Upper lobe of left lung (tissue), 4 donors: ENCODE measurements around the gene PPP1R3G.
A peak's percentile ranks its signal among the peaks of the same experiment; 100 is the strongest.

Source experiments
- CTCF ChIP-seq, 6 experiments: fragments of 450-650 bp in 4 of 6; fragments of 200-600 bp in 2 of 6; sonication (generic) in 2 of 6; IDR thresholded peaks; one replicate each; pipeline ENCODE4 v1.5.1; 2016 to 2019; ENCODE audit warnings: antibody characterized with exemption in 6 of 6
- EP300 ChIP-seq, 4 donors: sonication (generic); formaldehyde crosslinking; IDR thresholded peaks; one replicate each; pipeline ENCODE4 v1.5.1; 2017; ENCODE audit warnings: antibody characterized with exemption in 4 of 4, control low read depth in 2 of 4
- POLR2A ChIP-seq, 4 donors: fragments of 450-650 bp; IDR thresholded peaks; one replicate each; pipeline ENCODE4 v1.5.1; 2016 to 2017; ENCODE audit warnings: antibody characterized with exemption in 4 of 4, mild to moderate bottlenecking in 2 of 4
- POLR2AphosphoS5 ChIP-seq, 2 donors: sonication (generic); formaldehyde crosslinking; IDR thresholded peaks; one replicate each; pipeline ENCODE4 v1.5.1; 2017; ENCODE audit warnings: antibody characterized with exemption in 2 of 2

DNA sequence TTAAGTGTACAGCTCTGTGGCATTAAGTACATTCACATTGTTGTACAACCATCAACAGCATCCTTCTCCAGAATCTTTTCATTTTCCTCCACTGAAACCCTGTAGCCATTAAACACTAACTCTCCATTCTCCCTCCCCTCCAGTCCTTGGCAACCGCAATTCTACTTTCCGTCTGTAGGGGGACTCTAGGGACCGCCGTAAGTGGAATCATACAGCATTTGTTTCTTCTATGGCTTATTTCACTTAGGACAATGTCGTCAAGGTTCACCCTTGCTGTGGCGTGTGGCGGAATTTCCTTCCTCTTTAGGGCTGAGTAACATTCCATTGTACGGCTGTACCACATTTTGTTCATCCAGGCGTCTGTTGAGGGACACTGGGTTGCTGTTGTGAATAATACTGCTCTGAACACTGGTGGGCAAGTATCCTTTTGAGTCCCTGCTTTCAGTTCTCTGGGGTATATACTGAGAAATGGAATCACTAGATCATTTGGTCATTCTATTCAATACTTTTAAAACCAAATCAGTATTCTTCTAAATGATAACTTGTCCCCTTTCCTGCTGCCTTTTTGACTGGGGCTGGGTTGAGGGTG, 50.7 kb downstream of the PPP1R3G start:
- TF ChIP-seq EP300 (IDR thresholded peaks at IDR 0.05) (no peak), CTCF (IDR thresholded peaks at IDR 0.05) (peak; percentile 39 to 84 (median 58)), POLR2A (IDR thresholded peaks at IDR 0.05) (no peak), POLR2AphosphoS5 (IDR thresholded peaks at IDR 0.05) (no peak)
